DND-41 (cell line): ENCODE measurements around the gene TACR1.

ENCODE experiments used
- ATAC-seq: fragments of 200-7000 bp; cut with Tn5 transposase; 3 replicates; pipeline ENCODE4 v1.9.1; 2021; ENCODE audit warnings: low read depth; ENCODE audit not compliant: insufficient read depth
- DNase-seq: peaks from one replicate; pipeline ENCODE4 v3.0.0-alpha.2; 2020
- H2AFZ ChIP-seq: 2 replicates; pipeline ENCODE4 v1.6.0; 2012; ENCODE audit warnings: low read depth, low read length
- H3K27ac ChIP-seq: 2 replicates; pipeline ENCODE4 v1.5.1; 2012; ENCODE audit warnings: low read length, inconsistent platforms
- H3K27me3 ChIP-seq: fragments of 200-600 bp; sonication (generic); 2 replicates; pipeline ENCODE4 v1.6.0; 2012; ENCODE audit warnings: low read length, mild to moderate bottlenecking, inconsistent platforms; ENCODE audit not compliant: insufficient read depth, poor library complexity
- H3K36me3 ChIP-seq: 2 replicates; pipeline ENCODE4 v1.5.1; 2012; ENCODE audit warnings: low read length, inconsistent platforms; ENCODE audit not compliant: insufficient read depth
- H3K4me1 ChIP-seq: 2 replicates; pipeline ENCODE4 v1.5.1; 2012; ENCODE audit warnings: mild to moderate bottlenecking, low read length; ENCODE audit not compliant: insufficient read depth
- H3K4me2 ChIP-seq: 2 replicates; pipeline ENCODE4 v1.6.0; 2012; ENCODE audit warnings: mild to moderate bottlenecking, moderate library complexity, low read length, inconsistent platforms; ENCODE audit not compliant: insufficient read depth
- H3K4me3 ChIP-seq, 2 experiments: fragments of 200-600 bp in 1 of 2; shearing (Covaris generic) in 1 of 2; 2 replicates each; pipeline ENCODE4 v1.5.1; 2012 to 2016; ENCODE audit warnings: inconsistent platforms in 2 of 2, low read length in 2 of 2, mild to moderate bottlenecking in 2 of 2, low read depth in 1 of 2, moderate library complexity in 1 of 2
- H3K79me2 ChIP-seq: 2 replicates; pipeline ENCODE4 v1.6.0; 2012; ENCODE audit warnings: low read length, inconsistent platforms; ENCODE audit not compliant: insufficient read depth
- H3K9ac ChIP-seq: 2 replicates; pipeline ENCODE4 v1.6.0; 2012; ENCODE audit warnings: low read depth, mild to moderate bottlenecking, inconsistent platforms, low read length, moderate library complexity
- H3K9me3 ChIP-seq: 2 replicates; pipeline ENCODE4 v1.5.1; 2012; ENCODE audit warnings: low read length, moderate library complexity, mild to moderate bottlenecking, inconsistent platforms; ENCODE audit not compliant: insufficient read depth, severe bottlenecking
- H4K20me1 ChIP-seq: 2 replicates; pipeline ENCODE4 v1.6.0; 2012; ENCODE audit warnings: low read length; ENCODE audit not compliant: insufficient read depth
- CTCF ChIP-seq: IDR thresholded peaks from 2 replicates; pipeline ENCODE4 v1.5.1; 2012; ENCODE audit warnings: borderline replicate concordance, low read length, moderate library complexity, mild to moderate bottlenecking; ENCODE audit not compliant: poor library complexity, severe bottlenecking; ENCODE audit errors: extremely low read depth
- EZH2 ChIP-seq: IDR thresholded peaks from 3 replicates; pipeline ENCODE4 v1.6.1; 2012; ENCODE audit warnings: borderline replicate concordance, low read depth, mild to moderate bottlenecking, moderate library complexity, low read length, inconsistent platforms; ENCODE audit not compliant: severe bottlenecking

TACR1 gene

GRCh38 chr2:75025633-75026380 lies 173.5 kb downstream of the TACR1 start:
- Histone ChIP-seq H3K4me2 (no peak overlapping the region), H3K9me3 (no peaks in the 10 kb centered on the region), H3K4me1 (no peaks in the 10 kb centered on the region), H4K20me1 (no peaks in the 10 kb centered on the region), H3K79me2 (no peaks in the 10 kb centered on the region), H3K27me3 (no peaks in the 10 kb centered on the region), H3K4me3 (no peak overlapping the region), H3K27ac (no peak overlapping the region), H3K36me3 (no peaks in the 10 kb centered on the region), H2AFZ (no peak overlapping the region), H3K9ac (no peak overlapping the region)
- DNase-seq, result no peak
- TF ChIP-seq CTCF, result no peak
- no peak for TF ChIP-seq EZH2
- ATAC-seq, result no peak

GRCh38 chr2:75025216-75025615 lies 174.1 kb downstream of the TACR1 start:
- H3K79me2 ChIP-seq, result no peaks in the 10 kb centered on the region
- no peak overlapping the region for H3K4me2 ChIP-seq
- H3K4me1 ChIP-seq, result no peaks in the 10 kb centered on the region
- ATAC-seq, result no peak
- no peak overlapping the region for H3K4me3 ChIP-seq
- no peak overlapping the region for H3K9ac ChIP-seq
- H4K20me1 ChIP-seq, result no peaks in the 10 kb centered on the region
- no peaks in the 10 kb centered on the region for H3K9me3 ChIP-seq
- no peak overlapping the region for H3K27ac ChIP-seq
- TF ChIP-seq EZH2, result no peak
- no peak for TF ChIP-seq CTCF
- no peak overlapping the region for H2AFZ ChIP-seq
- H3K36me3 ChIP-seq, result no peaks in the 10 kb centered on the region
- no peak for DNase-seq
- no peaks in the 10 kb centered on the region for H3K27me3 ChIP-seq

- no peaks in the 10 kb centered on the region for H3K36me3 ChIP-seq
- H3K79me2 ChIP-seq, result no peaks in the 10 kb centered on the region
- no peak overlapping the region for H3K4me2 ChIP-seq
- no peaks in the 10 kb centered on the region for H3K9me3 ChIP-seq
- no peak overlapping the region for H3K27ac ChIP-seq
- no peak overlapping the region for H3K9ac ChIP-seq
- no peak for TF ChIP-seq EZH2
- no peak for TF ChIP-seq CTCF
- no peak for ATAC-seq
- no peaks in the 10 kb centered on the region for H3K27me3 ChIP-seq
- no peaks in the 10 kb centered on the region for H3K4me1 ChIP-seq
- no peaks in the 10 kb centered on the region for H4K20me1 ChIP-seq
- no peak overlapping the region for H3K4me3 ChIP-seq
- no peak overlapping the region for H2AFZ ChIP-seq
- DNase-seq, result no peak
These were observed 175.5 kb downstream of the TACR1 start for GRCh38 chr2:75023666-75024455.
